Activated naive CD8-positive, alpha-beta T cell treated with anti-CD3 and anti-CD28 coated beads, Interleukin-2, amount 10 ng/mL, durations not matched to agents 7 days and 5 days (primary cell): Measurements from ENCODE around the gene CRCP. TPM values are rescaled to one million over a fixed set of nuclear protein-coding genes. Genes with fewer than 3 reads are reported as not detected.
"Not testable (repeated sequence)": the region's sequence is repeated elsewhere in the genome, so short reads cannot be mapped to it uniquely, and the experiment has no call there.

ENCODE experiments used
- ATAC-seq: fragments of 150-1000 bp; cut with Tn5 transposase; one replicate; pipeline ENCODE4 v1.10.0; 2021; ENCODE audit warnings: low read depth, moderate library complexity
- POLR2A ChIA-PET: fragments of 350-600 bp; sonication (Branson Sonifier 250); formaldehyde crosslinking; loops from one replicate; lab custom pipeline; 2021; ENCODE audit warnings: antibody characterized with exemption; lab: Charles Lee
- DNase-seq: peaks from one replicate; pipeline ENCODE4 v3.0.0; 2021
- H3K27ac Mint-ChIP-seq: one replicate; pipeline ENCODE4 v1.8.0; 2022; ENCODE audit warnings: mild to moderate bottlenecking, mixed read lengths
- H3K27me3 Mint-ChIP-seq: one replicate; pipeline ENCODE4 v1.8.0; 2022; ENCODE audit warnings: mild to moderate bottlenecking, moderate library complexity, mixed read lengths
- H3K36me3 Mint-ChIP-seq: one replicate; pipeline ENCODE4 v1.8.0; 2021; ENCODE audit warnings: mild to moderate bottlenecking, mixed read lengths
- H3K4me1 Mint-ChIP-seq: one replicate; pipeline ENCODE4 v1.8.0; 2021; ENCODE audit warnings: mixed read lengths
- H3K4me3 Mint-ChIP-seq: one replicate; pipeline ENCODE4 v1.8.0; 2022; ENCODE audit warnings: mild to moderate bottlenecking, moderate library complexity, mixed read lengths
- H3K9me3 Mint-ChIP-seq: one replicate; pipeline ENCODE4 v1.8.0; 2021; ENCODE audit warnings: mixed read lengths
- total RNA-seq, 2 experiments: library from RNA; stranded (reverse); gene quantifications; one replicate each; pipeline ENCODE4 v1.2.3, GENCODE V29; 2021

Gene CRCP
- total RNA-seq, 2 experiments from 2014 or later: 30.2 to 31.5 TPM

- DNase-seq: no peak
- H3K4me1 Mint-ChIP-seq: no peaks in the 10 kb centered on the region
- ATAC-seq: no peak
- no peaks in the 10 kb centered on the region for H3K36me3 Mint-ChIP-seq
- H3K27me3 Mint-ChIP-seq: no peaks in the 10 kb centered on the region
- H3K27ac Mint-ChIP-seq: no peak overlapping the region
- H3K9me3 Mint-ChIP-seq: no peaks in the 10 kb centered on the region
- no peak overlapping the region for H3K4me3 Mint-ChIP-seq
- POLR2A ChIA-PET: no interaction called here
These were observed 22.0 kb upstream of the CRCP start for GRCh38 chr7:66092654-66093053.

DNA sequence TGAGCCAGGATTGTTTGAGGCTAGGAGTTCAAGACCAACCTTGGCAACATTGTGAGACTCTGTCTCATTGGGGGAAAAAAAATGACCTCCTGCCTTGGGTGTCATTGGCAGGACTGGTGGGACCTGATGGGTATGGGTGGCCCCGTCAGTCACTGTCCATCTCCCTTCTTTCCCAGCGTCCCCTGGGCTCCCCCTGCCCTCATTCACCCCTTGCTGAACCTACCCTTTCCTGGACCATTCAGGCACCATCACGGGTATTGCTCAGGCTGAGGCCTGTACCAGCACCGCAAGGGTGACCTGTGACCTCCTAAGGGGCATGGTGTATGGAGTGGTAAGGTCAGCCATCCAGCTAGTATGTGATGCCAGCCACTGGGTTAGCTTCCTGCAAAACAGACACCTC lies 19.6 kb upstream of the CRCP start:
- no peak for ATAC-seq
- Mint-ChIP-seq H3K27me3 (no peaks in the 10 kb centered on the region), H3K36me3 (no peaks in the 10 kb centered on the region), H3K9me3 (no peaks in the 10 kb centered on the region), H3K4me3 (no peak overlapping the region), H3K4me1 (peaks cover 6% of the 10 kb centered on the region), H3K27ac (no peak overlapping the region)
- DNase-seq: no peak
- POLR2A ChIA-PET: interaction anchor here (0.6 kb wide), 1 partner anchor 344 kb away, joined by 3 read pairs; no protein-coding TSS in a partner anchor

DNA sequence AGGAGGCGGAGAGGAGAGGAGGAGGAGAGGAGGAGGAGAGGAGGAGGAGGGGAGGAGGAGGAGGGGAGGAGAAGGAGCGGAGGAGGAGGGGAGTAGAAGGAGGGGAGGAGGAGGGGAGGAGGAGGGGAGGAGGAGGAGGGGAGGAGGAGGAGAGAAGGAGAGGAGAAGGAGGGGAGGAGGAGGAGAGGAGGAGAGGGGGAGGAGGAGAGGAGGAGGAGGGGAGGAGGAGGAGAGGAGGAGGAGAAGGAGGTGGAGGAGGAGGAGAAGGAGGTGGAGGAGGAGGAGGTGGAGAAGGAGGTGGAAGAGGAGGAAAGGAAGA lies 15.5 kb upstream of the CRCP start:
- Mint-ChIP-seq H3K27ac (no peak overlapping the region), H3K27me3 (no peaks in the 10 kb centered on the region), H3K4me3 (no peak overlapping the region), H3K4me1 (peaks cover 11% of the 10 kb centered on the region), H3K9me3 (no peaks in the 10 kb centered on the region), H3K36me3 (no peaks in the 10 kb centered on the region)
- POLR2A ChIA-PET: no interaction called here
- no peak for DNase-seq
- no peak for ATAC-seq

GRCh38 chr7:66099551-66100407 lies 14.9 kb upstream of the CRCP start:
- H3K4me3 Mint-ChIP-seq: peak overlapping the region; percentile 95
- peak; percentile 50 for DNase-seq
- no peaks in the 10 kb centered on the region for H3K36me3 Mint-ChIP-seq
- H3K27ac Mint-ChIP-seq: peak overlapping the region; percentile 97
- H3K4me1 Mint-ChIP-seq: peaks cover 11% of the 10 kb centered on the region
- POLR2A ChIA-PET: no interaction called here
- H3K27me3 Mint-ChIP-seq: no peaks in the 10 kb centered on the region
- ATAC-seq: peak; percentile 91
- H3K9me3 Mint-ChIP-seq: no peaks in the 10 kb centered on the region

DNA sequence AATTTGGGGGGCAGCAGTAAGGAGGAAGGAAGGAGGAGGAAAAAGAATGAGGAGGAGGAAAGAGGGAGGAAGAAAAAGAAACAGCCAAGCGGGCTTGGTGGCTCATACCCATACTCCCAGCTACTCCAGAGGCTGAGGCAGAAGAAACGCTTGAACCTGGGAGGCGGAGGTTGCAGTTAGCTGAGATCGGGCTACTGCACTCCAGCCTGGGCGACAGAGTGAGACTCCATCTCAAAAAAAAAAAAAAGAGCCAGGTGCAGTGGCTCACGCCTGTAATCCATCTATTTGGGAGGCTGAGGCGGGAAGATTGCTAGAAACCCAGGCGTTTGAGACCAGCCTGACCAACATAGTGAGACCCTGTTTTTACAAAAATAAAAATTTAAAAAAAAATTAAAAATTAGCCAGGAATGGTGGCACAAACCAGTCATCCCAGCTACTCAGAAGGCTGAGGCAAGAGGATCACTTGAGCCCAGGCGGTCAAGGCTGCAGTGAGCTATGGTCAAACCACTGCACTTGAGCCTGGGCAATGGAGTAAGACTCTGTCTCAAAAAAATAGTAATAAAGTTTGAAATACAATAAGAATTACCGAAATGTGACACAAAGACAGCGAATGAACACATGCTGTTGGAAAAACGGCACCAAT lies 14.1 kb upstream of the CRCP start:
- Mint-ChIP-seq H3K27ac (peak overlapping the region; percentile 97), H3K4me1 (peaks cover 11% of the 10 kb centered on the region), H3K36me3 (no peaks in the 10 kb centered on the region), H3K9me3 (no peaks in the 10 kb centered on the region), H3K27me3 (no peaks in the 10 kb centered on the region), H3K4me3 (peak overlapping the region; percentile 95)
- POLR2A ChIA-PET: no interaction called here
- no peak for ATAC-seq
- no peak for DNase-seq

DNA sequence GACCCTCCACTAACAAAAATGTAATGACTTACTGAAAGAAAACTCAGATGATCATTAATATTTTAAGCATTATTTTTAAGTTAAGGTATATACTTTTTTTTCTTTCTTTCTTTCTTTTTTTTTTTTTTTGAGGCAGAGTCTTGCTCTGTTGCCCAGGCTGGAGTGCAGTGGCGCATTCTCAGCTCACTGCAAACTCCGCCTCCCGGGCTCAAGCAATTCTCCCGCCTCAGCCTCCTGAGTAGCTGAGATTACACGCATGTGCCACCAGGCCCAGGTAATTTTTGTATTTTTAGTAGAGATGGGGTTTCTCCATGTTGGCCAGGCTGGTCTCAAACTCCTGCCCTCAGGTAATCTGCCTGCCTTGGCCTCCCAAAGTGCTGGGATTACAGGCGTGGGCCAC lies 12.5 kb upstream of the CRCP start:
- not testable (repeated sequence) for ATAC-seq, DNase-seq, H3K27me3 Mint-ChIP-seq, H3K36me3 Mint-ChIP-seq, H3K9me3 Mint-ChIP-seq, H3K27ac Mint-ChIP-seq, H3K4me3 Mint-ChIP-seq
- H3K4me1 Mint-ChIP-seq: peaks cover 11% of the 10 kb centered on the region
- POLR2A ChIA-PET: interaction anchor here (0.7 kb wide), 1 partner anchor 13 kb away, joined by 3 read pairs; the partner anchor contains the start of gene CRCP

- H3K4me3 Mint-ChIP-seq, POLR2A ChIA-PET, H3K27ac Mint-ChIP-seq, ATAC-seq, DNase-seq, H3K27me3 Mint-ChIP-seq, H3K36me3 Mint-ChIP-seq, H3K9me3 Mint-ChIP-seq: not testable (repeated sequence)
- H3K4me1 Mint-ChIP-seq: peaks cover 11% of the 10 kb centered on the region
These were observed 10.7 kb upstream of the CRCP start for GRCh38 chr7:66103994-66104393.

- Mint-ChIP-seq H3K9me3 (no peaks in the 10 kb centered on the region), H3K4me3 (no peak overlapping the region), H3K4me1 (peaks cover 2% of the 10 kb centered on the region), H3K27me3 (no peaks in the 10 kb centered on the region), H3K27ac (no peak overlapping the region), H3K36me3 (no peaks in the 10 kb centered on the region)
- POLR2A ChIA-PET: no interaction called here
- ATAC-seq (no peak), DNase-seq (no peak)
These were observed 9.3 kb upstream of the CRCP start for GRCh38 chr7:66105263-66105748.

- ATAC-seq, H3K4me1 Mint-ChIP-seq, H3K36me3 Mint-ChIP-seq, H3K9me3 Mint-ChIP-seq, H3K4me3 Mint-ChIP-seq, H3K27me3 Mint-ChIP-seq, H3K27ac Mint-ChIP-seq, DNase-seq: not testable (repeated sequence)
- POLR2A ChIA-PET: interaction anchor here (0.6 kb wide), 1 partner anchor 76 kb away, joined by 3 read pairs; no protein-coding TSS in a partner anchor
These were observed 6.2 kb upstream of the CRCP start for GRCh38 chr7:66108410-66108809.

DNA sequence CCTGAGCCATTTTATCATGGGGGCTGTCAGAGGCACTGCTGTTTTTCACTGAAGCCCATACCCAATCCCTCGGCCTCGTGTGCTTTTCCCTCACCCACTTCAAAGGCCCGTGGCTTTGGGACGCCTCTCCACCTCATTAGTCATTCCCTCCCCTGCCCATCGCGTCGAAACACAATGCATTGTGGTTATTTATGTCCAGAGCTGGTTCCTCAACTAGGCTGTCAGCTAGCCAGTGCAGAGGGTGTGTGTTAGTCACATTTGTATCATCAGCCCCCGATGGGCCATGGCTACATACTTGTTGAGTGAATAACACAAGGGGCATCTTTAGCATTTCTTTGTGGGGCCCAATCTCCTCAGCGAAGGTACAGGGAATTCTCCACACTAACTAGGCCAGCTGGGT lies 3.8 kb upstream of the CRCP start:
- ATAC-seq (no peak), DNase-seq (no peak)
- no peaks in the 10 kb centered on the region for H3K27me3 Mint-ChIP-seq
- no peak overlapping the region for H3K4me3 Mint-ChIP-seq
- H3K36me3 Mint-ChIP-seq: peaks cover 6% of the 10 kb centered on the region
- H3K27ac Mint-ChIP-seq: no peak overlapping the region
- peaks cover 6% of the 10 kb centered on the region for H3K4me1 Mint-ChIP-seq
- POLR2A ChIA-PET: no interaction called here
- no peaks in the 10 kb centered on the region for H3K9me3 Mint-ChIP-seq

DNA sequence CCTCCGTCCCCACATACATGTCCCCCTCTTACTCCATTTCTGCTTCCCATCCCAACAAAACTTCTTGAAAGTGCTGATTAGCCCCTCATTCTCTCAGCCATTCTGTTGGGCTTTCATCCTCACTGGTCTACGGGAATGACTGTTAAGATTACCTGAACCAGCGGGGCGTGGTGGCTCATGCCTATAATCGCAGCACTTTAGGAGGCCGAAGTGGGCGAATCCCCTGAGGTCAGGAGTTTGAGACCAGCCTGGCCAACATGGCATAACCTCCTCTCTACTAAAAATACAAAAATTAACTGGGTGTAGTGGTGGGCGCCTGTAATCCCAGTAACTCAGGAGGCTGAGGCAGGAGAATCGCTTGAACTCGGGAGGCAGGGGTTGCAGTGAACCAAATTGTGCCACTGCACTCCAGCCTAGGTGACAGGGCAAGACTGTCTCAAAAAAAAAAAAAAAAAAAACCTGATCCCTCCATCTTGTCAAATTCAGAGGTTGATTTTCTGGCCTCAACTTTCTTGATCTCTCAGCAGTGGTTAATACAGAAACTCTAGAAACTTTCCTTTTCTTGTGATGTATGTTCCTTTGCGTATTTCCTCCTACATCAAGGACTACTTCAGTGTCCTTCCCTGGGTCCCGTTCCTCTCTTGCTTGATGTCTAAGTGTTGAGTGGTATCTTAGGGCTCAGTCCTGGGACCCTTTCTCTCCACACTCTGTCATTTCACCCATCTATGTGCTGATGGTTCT lies 2.2 kb downstream of the CRCP start:
- peak overlapping the region; percentile 41 for H3K4me3 Mint-ChIP-seq
- H3K27me3 Mint-ChIP-seq, DNase-seq, H3K9me3 Mint-ChIP-seq, POLR2A ChIA-PET, ATAC-seq: not testable (repeated sequence)
- peaks cover 28% of the 10 kb centered on the region for H3K4me1 Mint-ChIP-seq
- H3K36me3 Mint-ChIP-seq: peaks cover 12% of the 10 kb centered on the region
- H3K27ac Mint-ChIP-seq: peak overlapping the region; percentile 34

DNA sequence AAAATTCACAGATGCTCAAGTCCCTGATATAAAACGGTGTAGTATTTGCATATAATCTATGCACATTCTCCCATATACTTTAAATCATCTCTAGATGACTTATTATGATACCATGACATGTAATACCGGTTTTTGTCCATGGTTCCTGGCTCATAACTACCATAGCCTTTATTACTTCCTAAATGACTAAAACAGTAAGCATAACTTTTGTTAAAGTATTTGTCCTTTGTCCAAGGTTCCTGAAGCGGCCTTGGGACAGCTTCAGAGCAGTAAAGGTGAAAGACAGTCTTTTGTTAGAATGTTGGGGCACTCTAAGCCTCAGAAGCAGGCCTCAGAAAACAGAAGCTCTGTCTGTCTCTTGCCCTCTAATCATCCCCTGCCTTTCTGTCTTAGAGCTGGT lies 4.0 kb downstream of the CRCP start:
- Mint-ChIP-seq H3K9me3 (no peaks in the 10 kb centered on the region), H3K4me3 (no peak overlapping the region), H3K27me3 (no peaks in the 10 kb centered on the region), H3K36me3 (peaks cover 12% of the 10 kb centered on the region), H3K27ac (no peak overlapping the region), H3K4me1 (peaks cover 28% of the 10 kb centered on the region)
- ATAC-seq (no peak), DNase-seq (no peak)
- POLR2A ChIA-PET: no interaction called here

DNA sequence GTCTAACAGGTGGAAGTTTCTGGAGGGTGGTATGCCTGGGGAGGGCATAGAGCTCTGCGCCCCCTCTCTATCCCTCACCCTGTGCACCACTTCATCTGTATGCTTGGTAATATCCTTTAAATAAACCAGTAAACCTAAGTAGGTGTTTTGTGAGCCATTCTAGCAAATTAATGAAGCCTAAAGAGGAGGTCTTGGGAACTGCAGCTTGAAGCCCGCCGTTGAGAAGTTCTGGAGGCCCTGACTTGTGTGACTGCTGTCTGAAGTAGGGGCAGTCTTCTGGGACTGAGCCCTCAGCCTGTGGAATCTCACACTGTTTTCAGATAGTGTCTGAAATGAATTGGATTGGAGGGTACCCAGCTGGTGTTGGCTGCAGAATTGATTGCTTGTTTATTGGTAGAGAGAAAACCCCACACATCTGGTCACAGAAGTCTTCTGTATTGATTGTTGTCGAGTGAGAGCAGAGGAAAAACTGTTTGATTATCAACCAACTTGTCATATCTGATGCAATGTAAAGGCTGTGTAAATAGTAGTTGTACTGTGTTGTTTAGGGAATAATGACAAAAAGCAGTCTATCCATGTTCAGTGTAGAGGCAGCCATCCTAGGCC lies 4.7 kb downstream of the CRCP start:
- DNase-seq: no peak
- Mint-ChIP-seq H3K4me3 (no peak overlapping the region), H3K4me1 (peaks cover 26% of the 10 kb centered on the region), H3K36me3 (peaks cover 12% of the 10 kb centered on the region), H3K9me3 (no peaks in the 10 kb centered on the region), H3K27ac (no peak overlapping the region), H3K27me3 (no peaks in the 10 kb centered on the region)
- POLR2A ChIA-PET: no interaction called here
- ATAC-seq: no peak
